HG02588 (cell line): ENCODE results near the gene KIF2C.
"Not testable (repeated sequence)": the region's sequence is repeated elsewhere in the genome, so short reads cannot be mapped to it uniquely, and the experiment has no call there.

Experiments
- ATAC-seq: cut with Tn5 transposase; IDR thresholded peaks from one replicate; pipeline ENCODE4 v1.9.1; 2021; ENCODE audit warnings: mild to moderate bottlenecking, moderate library complexity; ENCODE audit not compliant: unreplicated experiment

The KIF2C gene

GRCh38 chr1:44810101-44810761, 70.6 kb downstream of the KIF2C start:
- no peak for ATAC-seq

GRCh38 chr1:44810762-44811105, 71.1 kb downstream of the KIF2C start:
- ATAC-seq = not testable (repeated sequence)

- ATAC-seq = no peak
Measured at GRCh38 chr1:44811234-44811633, 71.6 kb downstream of the KIF2C start.

- ATAC-seq = no peak
Measured at GRCh38 chr1:44812822-44813543, 73.3 kb downstream of the KIF2C start.

GRCh38 chr1:44815926-44816325, 76.3 kb downstream of the KIF2C start:
- ATAC-seq = not testable (repeated sequence)

- ATAC-seq = no peak
Measured at GRCh38 chr1:44817307-44817706, 77.7 kb downstream of the KIF2C start.
